GM12878 (cell line): Measurements from ENCODE around the gene EEPD1. TPM values are rescaled to one million over a fixed set of nuclear protein-coding genes. Genes with fewer than 3 reads are reported as not detected.

Experiments used
- ATAC-seq: fragments of 200-7000 bp; cut with Tn5 transposase; 3 replicates; pipeline ENCODE4 v1.9.1; 2020; ENCODE audit warnings: mild to moderate bottlenecking, moderate library complexity
- BruUV-seq: library from RNA; stranded (reverse); fragments of 400-500 nt; replicated peaks from 2 replicates; lab custom pipeline; 2021; lab: Mats Ljungman, UMichigan
- CTCF ChIA-PET: fragments of 300-600 bp; sonication (Branson Sonifier 250); formaldehyde crosslinking; extraction: SDS; loops from one replicate; lab custom pipeline; 2021; ENCODE audit warnings: inconsistent platforms; lab: Yijun Ruan, JAX
- POLR2A ChIA-PET: fragments of 350-600 bp; formaldehyde crosslinking; extraction: SDS; loops from one replicate; lab custom pipeline; 2021; ENCODE audit warnings: inconsistent platforms; lab: Charles Lee
- RAD21 ChIA-PET: fragments of 300-600 bp; sonication (Branson Sonifier 250); formaldehyde crosslinking; loops from one replicate; lab custom pipeline; 2023; ENCODE audit warnings: antibody characterized with exemption; ENCODE audit not compliant: unreplicated experiment; lab: Charles Lee
- SMC1A ChIA-PET: fragments of 300-600 bp; sonication (Branson Sonifier 250); formaldehyde crosslinking; loops from one replicate; lab custom pipeline; 2023; ENCODE audit not compliant: unreplicated experiment, uncharacterized antibody; lab: Charles Lee
- DNase-seq: peaks from one replicate; pipeline ENCODE4 v3.0.0-alpha.2; 2011; ENCODE audit warnings: low read depth, low spot score
- FAIRE-seq: peaks from 3 replicates; lab custom pipeline; 2011; peaks lifted over from hg19 to GRCh38; lab: Jason Lieb, UNC
- H2AFZ ChIP-seq: 2 replicates; pipeline ENCODE4 v1.6.0; 2011; ENCODE audit warnings: low read depth, low read length, control low read depth; ENCODE audit not compliant: control insufficient read depth
- H3K27ac ChIP-seq: 2 replicates; pipeline ENCODE4 v1.5.1; 2011; ENCODE audit warnings: control low read depth; ENCODE audit not compliant: control insufficient read depth, insufficient read depth
- H3K27me3 ChIP-seq, 2 experiments: replicated peaks in 1 of 2; 2 replicates each; pipeline versions ENCODE4 v1.6.0 to v1.6.1; 2011; ENCODE audit warnings: low read length in 1 of 2; ENCODE audit not compliant: control insufficient read depth in 2 of 2, insufficient read depth in 2 of 2
- H3K36me3 ChIP-seq, 2 experiments: 2 replicates each; pipeline ENCODE4 v1.5.1; 2011; ENCODE audit warnings: low read length in 1 of 2; ENCODE audit not compliant: control insufficient read depth in 2 of 2, insufficient read depth in 2 of 2
- H3K4me1 ChIP-seq: 2 replicates; pipeline ENCODE4 v1.6.1; 2011; ENCODE audit warnings: mild to moderate bottlenecking, low read length, moderate library complexity, mixed read lengths; ENCODE audit not compliant: control insufficient read depth, insufficient read depth
- H3K4me2 ChIP-seq: 2 replicates; pipeline ENCODE4 v1.6.0; 2011; ENCODE audit warnings: control low read depth; ENCODE audit not compliant: control insufficient read depth, insufficient read depth
- H3K4me3 ChIP-seq: fragments of 200-600 bp; sonication (generic); 2 replicates; pipeline ENCODE4 v1.5.1; 2016
- H3K79me2 ChIP-seq: 2 replicates; pipeline ENCODE4 v1.6.0; 2011; ENCODE audit warnings: low read length; ENCODE audit not compliant: control insufficient read depth, insufficient read depth
- H3K9ac ChIP-seq: 2 replicates; pipeline ENCODE4 v1.8.0; 2011; ENCODE audit warnings: low read length, control low read depth, mixed read lengths; ENCODE audit not compliant: control insufficient read depth, insufficient read depth
- H3K9me3 ChIP-seq: replicated peaks from 3 replicates; pipeline ENCODE4 v1.5.1; 2011; ENCODE audit warnings: mild to moderate bottlenecking, low read length; ENCODE audit not compliant: control insufficient read depth, insufficient read depth
- H4K20me1 ChIP-seq: 2 replicates; pipeline ENCODE4 v1.6.0; 2011; ENCODE audit not compliant: control insufficient read depth, insufficient read depth
- SKIL ChIP-seq: fragments of 450-650 bp; IDR thresholded peaks from 2 replicates; pipeline ENCODE4 v1.6.1; 2017; ENCODE audit warnings: mild to moderate bottlenecking, low read depth, inconsistent platforms; ENCODE audit not compliant: poor library complexity, severe bottlenecking
- WGBS: methylation state at CpG from one replicate; pipeline ENCODE4 v1.1.6; 2016; ENCODE audit warnings: low lambda C conversion rate; ENCODE audit not compliant: insufficient replicate concordance, insufficient coverage; ENCODE audit errors: missing lambda C conversion rate; 5-methylcytosine and 5-hydroxymethylcytosine counted together
- in situ Hi-C: fragments of 300-500 bp; cut with MboI; formaldehyde crosslinking; loops from 9 replicates; pipeline ENCODE4 v1.14.3; 2018; ENCODE audit warnings: mixed read lengths
- intact Hi-C: fragments of 100-400 bp; cut with micrococcal nuclease; formaldehyde crosslinking; loops from one replicate; pipeline ENCODE4 v1.14.2; 2022; ENCODE audit not compliant: unreplicated experiment
- polyA plus RNA-seq, 11 experiments: library from polyadenylated mRNA; depleted of rRNA in 4 of 11; unstranded in 6 of 11; stranded (reverse) in 5 of 11; fragments of >200 nt; fragmentation: Nextera tagmentation in 4 of 11; fragmentation: Illumina TruSeq in 1 of 11; extraction: Ambion mirVana in 4 of 11; extraction: Trizol in 1 of 11; gene quantifications; 1 replicate in 1 of 11; 2 replicates in 10 of 11; pipeline versions ENCODE4 v1.2.1 to v1.2.3, GENCODE V29; 2011 to 2016; ENCODE audit warnings: inconsistent platforms in 2 of 11, missing spikeins in 2 of 11, low read depth in 1 of 11
- total RNA-seq, 4 experiments: library from RNA; depleted of rRNA in 3 of 4; stranded (reverse); fragments of >200 nt in 3 of 4; fragmentation: Illumina TruSeq in 1 of 4; extraction: Trizol in 1 of 4; gene quantifications; 2 replicates each; pipeline versions ENCODE4 v1.2.1 to v1.2.3, GENCODE V29; 2013 to 2021

Gene EEPD1
- total and polyA plus RNA-seq, 10 of the 15 experiments (the other 5 are each of a cell fraction or from before 2014, with no cell fraction given): 0.24 to 2.8 (median 0.86) TPM; not detected in 1

- POLR2A ChIA-PET: no interaction called here
- TF ChIP-seq SKIL: no peak
- no peaks in the 10 kb centered on the region for H4K20me1 ChIP-seq
- no peak for FAIRE-seq
- H3K4me2 ChIP-seq: no peak overlapping the region
- no peaks in the 10 kb centered on the region; a peak in 1 of 4 replicates for H3K27me3 ChIP-seq
- H3K4me1 ChIP-seq: no peaks in the 10 kb centered on the region
- in situ Hi-C loops: no loop called here
- H3K9me3 ChIP-seq: no peaks in the 10 kb centered on the region
- no peak for DNase-seq
- no TSS peak for BruUV-seq
- H3K9ac ChIP-seq: no peak overlapping the region
- SMC1A ChIA-PET: interaction anchor here (1.1 to 2.3 kb wide), 3 partner anchors 10 to 17 kb away, joined by 3 to 11 read pairs (median 6); no protein-coding TSS in a partner anchor
- H2AFZ ChIP-seq: no peak overlapping the region
- H3K36me3 ChIP-seq: no peaks in the 10 kb centered on the region
- H3K79me2 ChIP-seq: no peaks in the 10 kb centered on the region
- RAD21 ChIA-PET: interaction anchor here (2.0 kb wide), 2 partner anchors 10 to 17 kb away, joined by 5 to 8 read pairs; no protein-coding TSS in a partner anchor
- WGBS: 52% methylated on average over 13 of the region's 15 CpGs
- no peak for ATAC-seq
- H3K27ac ChIP-seq: no peak overlapping the region
- CTCF ChIA-PET: interaction anchor here (0.6 to 3.0 kb wide), 7 partner anchors 10 to 170 kb away, joined by 3 to 14 read pairs (median 5); no protein-coding TSS in a partner anchor
- intact Hi-C loops: no loop called here
- H3K4me3 ChIP-seq: no peak overlapping the region
Observed at GRCh38 chr7:36301914-36302771, 149.1 kb downstream of the EEPD1 start.
